HG03520 (cell line): ENCODE data around the gene ANTKMT.
"Not testable (repeated sequence)": the region's sequence is repeated elsewhere in the genome, so short reads cannot be mapped to it uniquely, and the experiment has no call there.

ENCODE experiments used
- ATAC-seq: cut with Tn5 transposase; IDR thresholded peaks from one replicate; pipeline ENCODE4 v1.9.1; 2021; ENCODE audit warnings: mild to moderate bottlenecking, moderate library complexity; ENCODE audit not compliant: unreplicated experiment

ANTKMT gene

GRCh38 chr16:680967-681745 is 39.8 kb upstream of the ANTKMT start:
- ATAC-seq, result no peak

GRCh38 chr16:681746-682427 is 39.1 kb upstream of the ANTKMT start:
- no peak for ATAC-seq

- ATAC-seq, result no peak
Observed at GRCh38 chr16:682493-683395, 38.2 kb upstream of the ANTKMT start.

- no peak for ATAC-seq
Observed at GRCh38 chr16:683396-684070, 37.4 kb upstream of the ANTKMT start.

GRCh38 chr16:684071-684794 is 36.7 kb upstream of the ANTKMT start, which contains the start of gene JMJD8:
Gene JMJD8, minus strand, starts transcription at chr16:684334. Its CDS starts 15 bp downstream, at chr16:684319.
- ATAC-seq, result peak; percentile 69

- ATAC-seq, result no peak
Observed at GRCh38 chr16:684961-685696, 35.8 kb upstream of the ANTKMT start.

- ATAC-seq, result no peak
Observed at GRCh38 chr16:685967-686366, 35.0 kb upstream of the ANTKMT start.

GRCh38 chr16:686459-687260 is 34.3 kb upstream of the ANTKMT start:
- no peak for ATAC-seq

- no peak for ATAC-seq
Observed at GRCh38 chr16:687499-687898, 33.4 kb upstream of the ANTKMT start.

GRCh38 chr16:689175-689897 is 31.6 kb upstream of the ANTKMT start:
- ATAC-seq, result no peak

- not testable (repeated sequence) for ATAC-seq
Observed at GRCh38 chr16:691242-691641, 29.7 kb upstream of the ANTKMT start.

- no peak for ATAC-seq
Observed at GRCh38 chr16:692356-693108, 28.4 kb upstream of the ANTKMT start.

- ATAC-seq, result no peak
Observed at GRCh38 chr16:693364-693763, 27.6 kb upstream of the ANTKMT start.

GRCh38 chr16:693766-694165 is 27.2 kb upstream of the ANTKMT start:
- no peak for ATAC-seq

GRCh38 chr16:694187-694862 is 26.6 kb upstream of the ANTKMT start:
- no peak for ATAC-seq

- no peak for ATAC-seq
Observed at GRCh38 chr16:694863-695354, 26.0 kb upstream of the ANTKMT start.
